Left cardiac atrium (tissue), 4 donors: Measurements from ENCODE around the gene MAST3. TPM values are rescaled to one million over a fixed set of nuclear protein-coding genes. Genes with fewer than 3 reads are reported as not detected.
A peak's percentile ranks its signal among the peaks of the same experiment; 100 is the strongest.
"Not testable (repeated sequence)": the region's sequence is repeated elsewhere in the genome, so short reads cannot be mapped to it uniquely, and the experiment has no call there.

Experiments used
- ATAC-seq, 2 donors: fragments of 200-7000 bp; cut with Tn5 transposase; one replicate each; pipeline ENCODE4 v1.9.1; 2020; ENCODE audit warnings: mild to moderate bottlenecking in 2 of 2, moderate library complexity in 2 of 2
- DNase-seq: peaks from one replicate; pipeline ENCODE4 v3.0.0-alpha.2; 2020
- intact Hi-C, 2 donors: fragments of 100-400 bp; cut with DNase I; formaldehyde crosslinking; loops; one replicate each; pipeline versions ENCODE4 v1.14.1 to v1.15.1; 2022 to 2023
- total RNA-seq, 2 donors: library from RNA; stranded (reverse); fragmentation: NEBNext Ultra II Directional; extraction: Animal tissue kit (Norgen Biotek cat#: 25700); gene quantifications; one replicate each; pipeline ENCODE4 v1.2.1, GENCODE V29; 2021
- donor health status: DM: no; HTN: yes; CAD: no.
- donor health status: DM: no; HTN: yes; CAD: no; lungs with severe emphysema.
- donor health status: DM: yes; HTN: yes; CAD: no.
- donor health status: Dilated cardiomyopathy.

Gene MAST3
- total RNA-seq, 2 donors from 2014 or later = 5.5 to 7.9 TPM

GRCh38 chr19:18152442-18152816, 54.9 kb downstream of the MAST3 start:
- peak; percentile 64 to 81 for ATAC-seq
- intact Hi-C loops = loop anchor here in 1 of 2 donors (5.0 kb wide), 1 partner anchor 35 kb away; no protein-coding TSS in a partner anchor
- peak; percentile 97 for DNase-seq

- intact Hi-C loops = loop anchor here in 1 of 2 donors (5.0 kb wide), 1 partner anchor 36 kb away; no protein-coding TSS in a partner anchor
- DNase-seq (peak; percentile 100), ATAC-seq (peak; percentile 90 to 91)
Observed at GRCh38 chr19:18152817-18153555, 55.4 kb downstream of the MAST3 start, which contains the start of gene PIK3R2. TSS of gene PIK3R2 (plus strand) at chr19:18153163. CDS start at chr19:18155880, 2,717 bp downstream.

GRCh38 chr19:18153556-18154134, 56.1 kb downstream of the MAST3 start:
- intact Hi-C loops = loop anchor here in 1 of 2 donors (5.0 kb wide), 1 partner anchor 36 kb away; no protein-coding TSS in a partner anchor
- DNase-seq (peak; percentile 35), ATAC-seq (peak in 1 of 2 donors; percentile 1)

GRCh38 chr19:18155095-18156087, 57.8 kb downstream of the MAST3 start:
- no peak for DNase-seq
- no peak for ATAC-seq
- intact Hi-C loops = no loop called here

- intact Hi-C loops = no loop called here
- DNase-seq (no peak), ATAC-seq (no peak)
Observed at GRCh38 chr19:18156268-18156667, 58.7 kb downstream of the MAST3 start.

DNA sequence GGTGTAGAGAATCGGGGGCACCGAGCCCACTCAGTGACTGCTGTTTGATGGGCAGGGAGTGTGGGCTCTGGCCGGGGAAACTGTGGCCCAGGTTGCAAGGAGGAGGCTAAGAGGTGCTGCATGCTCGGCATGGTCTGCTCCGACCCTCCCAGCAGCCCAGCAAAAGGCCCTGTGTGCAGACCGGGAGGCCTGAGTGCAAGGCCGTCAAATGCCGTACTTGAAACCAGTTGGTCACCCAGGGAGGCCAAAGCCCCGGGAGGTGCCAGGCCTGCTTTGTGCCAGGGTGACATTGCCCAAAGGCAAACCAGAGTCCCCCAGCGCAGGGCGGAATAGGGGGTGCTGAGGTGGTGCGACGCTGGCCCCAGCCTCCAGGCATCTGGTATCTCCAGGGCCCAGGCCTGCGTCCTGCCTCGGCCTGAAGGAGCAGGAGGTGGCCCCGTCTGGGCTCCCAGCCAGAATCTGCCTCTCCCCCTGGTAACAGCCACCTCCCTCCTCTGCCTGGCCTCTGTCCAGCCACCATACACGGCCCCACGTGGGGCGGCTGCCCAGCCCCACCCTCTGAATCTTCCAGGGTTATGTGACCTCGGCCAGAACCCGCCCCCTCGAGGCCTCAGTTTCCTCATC, 59.4 kb downstream of the MAST3 start:
- peak; percentile 91 for DNase-seq
- intact Hi-C loops = no loop called here
- peak; percentile 18 to 22 for ATAC-seq

- DNase-seq (no peak), ATAC-seq (no peak)
- intact Hi-C loops = no loop called here
Observed at GRCh38 chr19:18157465-18158063, 60.0 kb downstream of the MAST3 start.

GRCh38 chr19:18158467-18158866, 60.9 kb downstream of the MAST3 start:
- DNase-seq (no peak), ATAC-seq (no peak)
- intact Hi-C loops = no loop called here

DNA sequence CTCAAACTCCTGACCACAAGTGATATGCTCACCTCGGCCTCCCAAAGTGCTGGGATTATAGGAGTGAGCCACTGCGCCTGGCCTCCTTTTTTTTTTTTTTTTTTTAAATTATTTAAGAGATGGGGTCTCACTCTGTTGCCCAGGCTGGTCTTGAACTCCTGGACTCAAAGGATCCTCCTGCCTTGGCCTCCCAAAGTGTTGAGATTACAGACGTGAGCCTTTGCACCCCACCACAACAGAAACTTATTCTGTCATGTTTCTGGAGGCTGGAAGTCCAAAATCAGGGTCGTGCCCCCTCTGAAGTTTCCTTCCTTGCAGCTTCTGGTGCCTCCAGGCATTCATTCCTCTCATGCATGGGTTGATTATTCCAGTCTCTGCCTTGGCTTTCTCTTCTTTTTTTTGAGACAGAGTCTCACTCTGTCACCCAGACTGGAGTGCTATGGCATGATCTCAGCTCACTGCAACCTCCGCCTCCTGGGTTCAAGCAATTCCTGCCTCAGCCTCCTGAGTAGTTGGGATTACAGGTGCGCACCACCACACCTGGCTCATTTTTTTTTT, 61.6 kb downstream of the MAST3 start:
- DNase-seq, ATAC-seq, intact Hi-C loops: not testable (repeated sequence)

DNA sequence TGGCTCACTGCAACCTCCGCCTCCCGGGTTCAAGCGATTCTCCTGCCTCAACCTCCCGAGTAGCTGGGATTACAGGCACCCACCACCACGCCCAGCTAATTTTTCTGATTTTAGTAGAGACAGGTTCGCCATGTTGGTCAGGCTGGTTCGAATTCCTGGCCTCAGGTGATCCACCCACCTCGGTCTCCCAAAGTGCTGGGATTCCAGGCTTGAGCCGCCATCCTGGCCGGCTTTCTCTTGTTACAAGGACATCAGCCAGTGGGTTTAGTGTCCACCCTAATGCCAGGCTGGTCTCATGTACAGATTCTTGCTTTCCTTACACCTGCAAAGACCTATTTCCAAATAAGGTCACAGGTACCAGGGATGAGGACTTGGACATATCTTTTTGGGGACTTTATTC, 62.2 kb downstream of the MAST3 start:
- ATAC-seq = no peak
- no peak for DNase-seq
- intact Hi-C loops = loop anchor here in 1 of 2 donors (10.0 kb wide), 1 partner anchor 45 kb away; no protein-coding TSS in a partner anchor

GRCh38 chr19:18160493-18160970, 63.0 kb downstream of the MAST3 start:
- ATAC-seq (peak; percentile 12 to 16), DNase-seq (no peak)
- intact Hi-C loops = loop anchor here in 1 of 2 donors (10.0 kb wide), 1 partner anchor 46 kb away; no protein-coding TSS in a partner anchor

DNA sequence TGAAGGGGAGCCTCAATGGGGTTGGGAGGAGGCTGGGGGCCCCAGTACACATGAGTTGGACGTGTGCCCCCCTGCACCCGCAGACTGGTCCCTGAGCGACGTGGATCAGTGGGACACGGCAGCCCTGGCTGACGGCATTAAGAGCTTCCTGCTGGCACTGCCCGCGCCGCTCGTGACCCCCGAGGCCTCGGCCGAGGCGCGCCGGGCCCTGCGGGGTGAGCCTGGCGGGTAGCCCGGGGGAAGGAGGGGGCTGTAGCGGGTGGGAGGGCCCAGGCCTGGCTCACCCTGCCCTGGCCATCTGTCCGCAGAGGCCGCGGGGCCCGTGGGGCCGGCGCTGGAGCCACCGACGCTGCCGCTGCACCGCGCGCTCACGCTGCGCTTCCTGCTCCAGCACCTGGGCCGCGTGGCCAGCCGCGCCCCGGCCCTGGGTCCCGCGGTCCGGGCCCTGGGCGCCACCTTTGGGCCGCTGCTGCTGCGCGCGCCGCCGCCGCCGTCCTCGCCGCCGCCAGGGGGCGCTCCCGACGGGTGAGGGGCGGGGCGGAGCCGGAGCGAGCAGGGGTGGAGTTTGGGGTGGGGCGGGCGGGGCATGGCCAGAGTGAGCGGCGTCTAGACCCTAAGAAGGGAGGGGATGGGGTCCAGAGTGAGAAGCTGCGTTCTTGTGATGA, 63.5 kb downstream of the MAST3 start:
- ATAC-seq = peak; percentile 79 to 81
- intact Hi-C loops = loop anchor here in 1 of 2 donors (10.0 kb wide), 1 partner anchor 46 kb away; no protein-coding TSS in a partner anchor
- peak; percentile 74 for DNase-seq

DNA sequence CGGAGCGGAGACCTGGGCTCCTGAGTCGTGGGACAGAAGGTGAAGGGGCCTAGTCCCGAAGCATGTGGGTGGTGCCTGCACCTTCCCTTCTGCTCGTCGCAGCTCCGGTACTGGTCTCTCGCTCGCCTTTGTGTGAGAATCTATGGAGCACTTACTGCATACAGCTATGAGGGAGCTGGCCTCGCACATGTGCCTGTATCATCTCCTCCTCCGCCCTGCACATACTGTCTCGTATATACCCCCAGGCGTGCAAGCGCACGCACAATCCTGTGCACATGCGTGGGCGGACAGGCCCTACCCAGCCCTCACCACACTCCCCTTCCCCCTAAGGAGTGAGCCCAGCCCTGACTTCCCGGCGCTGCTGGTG, 64.0 kb downstream of the MAST3 start:
- ATAC-seq (peak in 1 of 2 donors; percentile 2), DNase-seq (no peak)
- intact Hi-C loops = loop anchor here in 1 of 2 donors (10.0 kb wide), 1 partner anchor 47 kb away; no protein-coding TSS in a partner anchor

DNA sequence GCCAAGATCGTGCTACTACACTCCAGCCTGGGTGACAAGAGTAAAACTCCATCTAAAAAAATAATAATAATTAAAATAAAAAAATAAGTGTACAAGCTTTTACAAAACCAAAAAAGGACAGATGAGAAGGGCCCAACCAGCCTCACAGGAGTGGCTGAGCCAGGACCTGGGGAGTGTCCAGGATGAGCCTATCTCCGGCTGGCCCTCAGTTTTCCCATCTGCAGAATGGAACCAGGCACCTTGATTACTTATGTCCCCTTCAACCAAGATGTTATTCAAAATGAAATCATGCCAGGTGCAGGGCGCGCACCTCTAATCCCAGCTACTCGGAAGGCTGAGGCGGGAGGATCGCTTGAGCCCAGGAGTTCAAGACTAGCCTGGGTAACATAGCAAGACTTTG, 66.5 kb downstream of the MAST3 start:
- no peak for DNase-seq
- intact Hi-C loops = loop anchor here in 1 of 2 donors (10.0 kb wide), 1 partner anchor 49 kb away; no protein-coding TSS in a partner anchor
- ATAC-seq = no peak

DNA sequence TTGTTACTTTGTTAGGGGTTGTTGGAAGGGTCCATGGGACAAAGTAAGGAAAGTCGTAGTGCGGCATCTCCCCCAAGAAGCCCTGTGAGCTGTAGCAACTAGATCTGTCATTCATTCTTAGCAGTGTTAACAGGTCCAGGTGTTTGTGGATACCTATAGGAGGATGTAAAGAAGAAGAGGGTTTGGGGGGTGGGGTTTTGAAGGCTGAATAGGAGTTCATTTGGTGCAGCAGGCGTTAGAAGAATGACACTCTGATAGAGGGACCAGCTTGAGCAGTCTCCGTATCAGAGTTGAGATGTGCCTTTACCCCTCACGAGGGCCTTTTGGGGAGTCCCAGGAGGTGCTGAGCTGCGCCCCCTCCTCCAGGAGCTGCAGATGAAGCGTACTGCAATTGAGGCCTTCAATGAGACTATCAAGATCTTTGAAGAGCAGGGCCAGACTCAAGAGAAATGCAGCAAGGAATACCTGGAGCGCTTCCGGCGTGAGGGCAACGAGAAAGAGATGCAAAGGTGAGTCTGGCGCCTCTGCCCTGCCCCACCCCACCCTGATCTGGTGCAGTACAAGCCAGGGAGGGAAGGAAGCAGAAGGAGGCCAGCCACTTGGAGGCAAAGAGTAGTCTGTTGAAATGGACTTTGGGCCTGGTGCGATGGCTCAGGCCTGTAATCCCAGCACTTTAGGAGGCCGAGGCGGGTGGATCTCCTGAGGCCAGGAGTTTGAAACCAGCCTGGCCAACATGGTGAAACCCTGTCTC, 68.4 kb downstream of the MAST3 start:
- DNase-seq = no peak
- no peak for ATAC-seq
- intact Hi-C loops = loop anchor here (5.0 to 10.0 kb wide), 2 partner anchors 51 to 54 kb away; no protein-coding TSS in a partner anchor

GRCh38 chr19:18167011-18167410, 69.4 kb downstream of the MAST3 start:
- ATAC-seq = no peak
- intact Hi-C loops = loop anchor here (5.0 to 10.0 kb wide), 2 partner anchors 52 to 55 kb away; no protein-coding TSS in a partner anchor

More at GRCh38 chr19:18167011-18167410, 69.4 kb downstream of the MAST3 start:
- no peak for DNase-seq
